ENCODE data around the gene RNF114.

- TF ChIP-seq EZH2 (IDR thresholded peaks at IDR 0.05; ENCODE audit: insufficient read depth, low read length) (no peak), CTCF (IDR thresholded peaks at IDR 0.05; ENCODE audit: insufficient read depth, low read depth, low read length) (no peak)
Measured at GRCh38 chr20:49914310-49915117, 21.7 kb upstream of the RNF114 start.
